ENCODE measurements around the gene GLOD5.

DNA sequence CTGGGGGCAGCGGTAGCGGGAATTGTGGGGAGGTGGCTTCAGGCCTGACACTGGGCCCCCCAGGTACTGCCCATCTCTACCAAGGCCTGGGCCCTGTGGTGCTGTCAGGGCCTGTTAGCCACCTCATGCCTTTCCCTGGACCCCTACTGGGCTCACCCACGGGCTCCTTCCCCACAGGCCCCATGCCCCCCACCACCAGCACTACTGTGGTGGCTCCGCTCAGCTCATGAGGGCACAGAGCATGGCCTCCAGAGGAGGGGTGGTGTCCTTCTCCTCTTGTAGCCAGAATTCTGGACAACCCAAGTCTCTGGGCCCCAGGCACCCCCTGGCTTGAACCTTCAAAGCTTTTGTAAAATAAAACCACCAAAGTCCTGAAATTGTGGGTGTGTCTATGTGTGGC, 32.4 kb downstream of the GLOD5 start:
- TF ChIP-seq, protein P1, sequence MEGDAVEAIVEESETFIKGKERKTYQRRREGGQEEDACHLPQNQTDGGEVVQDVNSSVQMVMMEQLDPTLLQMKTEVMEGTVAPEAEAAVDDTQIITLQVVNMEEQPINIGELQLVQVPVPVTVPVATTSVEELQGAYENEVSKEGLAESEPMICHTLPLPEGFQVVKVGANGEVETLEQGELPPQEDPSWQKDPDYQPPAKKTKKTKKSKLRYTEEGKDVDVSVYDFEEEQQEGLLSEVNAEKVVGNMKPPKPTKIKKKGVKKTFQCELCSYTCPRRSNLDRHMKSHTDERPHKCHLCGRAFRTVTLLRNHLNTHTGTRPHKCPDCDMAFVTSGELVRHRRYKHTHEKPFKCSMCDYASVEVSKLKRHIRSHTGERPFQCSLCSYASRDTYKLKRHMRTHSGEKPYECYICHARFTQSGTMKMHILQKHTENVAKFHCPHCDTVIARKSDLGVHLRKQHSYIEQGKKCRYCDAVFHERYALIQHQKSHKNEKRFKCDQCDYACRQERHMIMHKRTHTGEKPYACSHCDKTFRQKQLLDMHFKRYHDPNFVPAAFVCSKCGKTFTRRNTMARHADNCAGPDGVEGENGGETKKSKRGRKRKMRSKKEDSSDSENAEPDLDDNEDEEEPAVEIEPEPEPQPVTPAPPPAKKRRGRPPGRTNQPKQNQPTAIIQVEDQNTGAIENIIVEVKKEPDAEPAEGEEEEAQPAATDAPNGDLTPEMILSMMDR (IDR thresholded peaks at IDR 0.05; ENCODE audit: poor library complexity): no peak
- TF ChIP-seq EZH2 (IDR thresholded peaks at IDR 0.05; ENCODE audit: borderline replicate concordance): no peak

Measured in hepatocyte (in vitro differentiated cells).